ENCODE data around the gene PSMB5.

DNA sequence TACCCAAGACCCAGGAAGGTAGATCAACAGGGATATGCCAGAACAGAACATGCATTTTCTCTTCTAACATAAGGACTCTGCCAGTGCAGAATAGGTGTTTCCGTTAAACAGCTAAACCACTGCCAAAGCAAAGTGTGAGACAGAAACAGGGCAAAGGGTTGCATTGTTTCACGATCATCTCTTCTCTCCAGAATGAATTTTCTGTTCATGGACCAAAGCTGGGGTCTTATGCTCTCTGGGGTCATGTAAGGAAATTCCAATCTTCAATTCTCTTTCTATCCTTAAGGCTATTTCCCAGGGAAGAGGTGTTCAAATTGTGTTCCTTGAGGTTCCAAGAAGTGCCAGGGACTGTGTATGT, 10.9 kb downstream of the PSMB5 start:
- no peak for TF ChIP-seq SP1 (IDR thresholded peaks at IDR 0.05)
- TF ChIP-seq FOXM1 (IDR thresholded peaks at IDR 0.05; ENCODE audit: borderline replicate concordance), result no peak
- no peak for TF ChIP-seq FOXA1 (IDR thresholded peaks at IDR 0.05)
- no peak for TF ChIP-seq SUZ12 (IDR thresholded peaks at IDR 0.05)
- no peak for TF ChIP-seq CTBP1 (IDR thresholded peaks at IDR 0.05; ENCODE audit: borderline replicate concordance)
- no peak for TF ChIP-seq BHLHE40 (IDR thresholded peaks at IDR 0.05; ENCODE audit: borderline replicate concordance)
- TF ChIP-seq TARDBP (IDR thresholded peaks at IDR 0.05), result no peak
- no peak for TF ChIP-seq HDGF (IDR thresholded peaks at IDR 0.05; ENCODE audit: borderline replicate concordance)
- no peak for TF ChIP-seq ARNT (IDR thresholded peaks at IDR 0.05)
- no peak for TF ChIP-seq ZNF384 (IDR thresholded peaks at IDR 0.05)
- no peak for TF ChIP-seq FOXK2 (IDR thresholded peaks at IDR 0.05)
- TF ChIP-seq ELF4 (IDR thresholded peaks at IDR 0.05), result no peak
- no peak for TF ChIP-seq LEF1 (IDR thresholded peaks at IDR 0.05; ENCODE audit: borderline replicate concordance)
